HepG2 (cell line): ENCODE measurements around the gene RAET1E. TPM values are rescaled to one million over a fixed set of nuclear protein-coding genes. Genes with fewer than 3 reads are reported as not detected.

Experiments
- ETV6 ChIP-seq: sonication (generic); formaldehyde crosslinking; conservative IDR thresholded peaks from 2 replicates; pipeline ENCODE4 v1.4.0; 2020; ENCODE audit warnings: missing genetic modification reagents
- FOSL2 ChIP-seq: sonication (generic); formaldehyde crosslinking; IDR thresholded peaks from 2 replicates; pipeline ENCODE4 v1.4.0; 2020; ENCODE audit warnings: missing genetic modification reagents
- GABPA ChIP-seq, 2 experiments: IDR thresholded peaks; 2 replicates each; pipeline ENCODE4 v1.6.1; 2011 to 2016; ENCODE audit warnings: low read depth in 2 of 2, low read length in 1 of 2, missing biosample characterization in 1 of 2, missing genetic modification characterization in 1 of 2
- KLF12 ChIP-seq: sonication (generic); formaldehyde crosslinking; IDR thresholded peaks from 2 replicates; pipeline ENCODE4 v1.4.0; 2020; ENCODE audit warnings: missing genetic modification reagents, borderline replicate concordance
- NAIF1 ChIP-seq: sonication (generic); formaldehyde crosslinking; IDR thresholded peaks from 2 replicates; pipeline ENCODE4 v1.5.0; 2020; ENCODE audit warnings: mild to moderate bottlenecking, missing genetic modification reagents, borderline replicate concordance
- NCOA2 ChIP-seq: sonication (generic); formaldehyde crosslinking; IDR thresholded peaks from 2 replicates; pipeline ENCODE4 v1.8.0; 2022; ENCODE audit warnings: inconsistent platforms
- REPIN1 ChIP-seq: sonication (generic); formaldehyde crosslinking; IDR thresholded peaks from 2 replicates; pipeline ENCODE4 v1.8.0; 2022; ENCODE audit warnings: missing genetic modification reagents, low read depth, mild to moderate bottlenecking, borderline replicate concordance
- SATB2 ChIP-seq: sonication (generic); formaldehyde crosslinking; IDR thresholded peaks from 2 replicates; pipeline ENCODE4 v1.5.0; 2020; ENCODE audit warnings: missing genetic modification reagents
- SMARCE1 ChIP-seq: fragments of 450-650 bp; IDR thresholded peaks from 2 replicates; pipeline ENCODE4 v1.6.1; 2017; ENCODE audit warnings: borderline replicate concordance
- SP140L ChIP-seq: sonication (generic); formaldehyde crosslinking; IDR thresholded peaks from 2 replicates; pipeline ENCODE4 v1.4.0; 2020; ENCODE audit warnings: missing genetic modification reagents, borderline replicate concordance
- SRY ChIP-seq: sonication (generic); formaldehyde crosslinking; IDR thresholded peaks from 2 replicates; pipeline ENCODE4 v1.8.0; 2022; ENCODE audit warnings: mild to moderate bottlenecking, missing genetic modification reagents
- TCF7L2 ChIP-seq: IDR thresholded peaks from 2 replicates; pipeline ENCODE4 v1.6.1; 2011; ENCODE audit warnings: mild to moderate bottlenecking, low read depth, low read length, moderate library complexity
- U2AF2 ChIP-seq: fragments of 200-400 bp; formaldehyde crosslinking; IDR thresholded peaks from 2 replicates; pipeline ENCODE4 v1.6.1; 2017; ENCODE audit warnings: low read depth, mild to moderate bottlenecking, low read length
- YEATS2 ChIP-seq: sonication (generic); formaldehyde crosslinking; IDR thresholded peaks from 2 replicates; pipeline ENCODE4 v1.4.0; 2020; ENCODE audit warnings: missing genetic modification reagents, borderline replicate concordance
- ZNF17 ChIP-seq: sonication (generic); formaldehyde crosslinking; IDR thresholded peaks from 2 replicates; pipeline ENCODE4 v1.5.0; 2020; ENCODE audit warnings: mild to moderate bottlenecking, missing genetic modification reagents
- polyA plus RNA-seq, 8 experiments: library from polyadenylated mRNA; depleted of rRNA in 3 of 8; stranded (reverse) in 7 of 8; unstranded in 1 of 8; fragments of >200 nt; fragmentation: Illumina TruSeq in 4 of 8; extraction: Trizol in 4 of 8; gene quantifications; 2 replicates each; pipeline versions ENCODE4 v1.2.1 to v1.2.3, GENCODE V29; 2011 to 2016; ENCODE audit warnings: low read depth in 4 of 8, missing spikeins in 1 of 8, mixed read lengths in 1 of 8; ENCODE audit not compliant: insufficient read depth in 1 of 8
- total RNA-seq, 5 experiments: library from RNA; depleted of rRNA; stranded (reverse); fragments of >200 nt; fragmentation: Illumina TruSeq; extraction: Trizol; gene quantifications; 2 replicates each; pipeline ENCODE4 v1.2.3, GENCODE V29; 2016; ENCODE audit warnings: low read depth in 1 of 5
- TF ChIP-seq, protein P1 (sequence below), 2 experiments: fragments of 450-650 bp in 1 of 2; sonication (generic) in 1 of 2; formaldehyde crosslinking in 1 of 2; IDR thresholded peaks; 2 replicates each; pipeline versions ENCODE4 v1.6.1 to v1.8.0; 2016 to 2022; ENCODE audit warnings: antibody characterized with exemption in 1 of 2, mild to moderate bottlenecking in 1 of 2, missing genetic modification reagents in 1 of 2
- TF ChIP-seq, protein P2 (sequence below): sonication (generic); formaldehyde crosslinking; IDR thresholded peaks from 2 replicates; pipeline ENCODE4 v1.5.0; 2020; ENCODE audit warnings: mild to moderate bottlenecking, missing genetic modification reagents
- TF ChIP-seq, protein P3 (sequence below): sonication (generic); formaldehyde crosslinking; IDR thresholded peaks from 2 replicates; pipeline ENCODE4 v1.4.0; 2020; ENCODE audit warnings: missing genetic modification reagents, borderline replicate concordance

The RAET1E gene
- total and polyA plus RNA-seq, 2 of the 13 experiments (the other 11 are each of a cell fraction or from before 2014, with no cell fraction given): not detected

DNA sequence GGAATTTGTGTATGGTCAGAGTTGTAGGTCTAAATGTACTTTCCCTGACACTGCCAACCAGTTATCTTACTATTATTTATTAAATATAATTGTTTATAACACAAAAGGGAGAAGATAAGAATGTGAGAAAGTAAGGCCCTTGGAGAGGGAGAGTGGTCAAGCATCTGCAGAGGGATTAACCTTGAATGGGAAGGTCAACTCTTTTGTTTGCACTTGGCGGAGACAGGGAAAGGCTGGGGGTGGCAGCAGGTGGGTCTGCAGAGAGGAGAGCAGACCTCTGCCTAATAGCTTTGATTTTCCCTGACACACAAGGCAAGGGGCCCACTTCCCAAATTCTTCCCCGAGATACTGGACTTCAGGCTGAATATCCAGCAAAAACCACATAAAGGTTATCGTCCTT lies 38.0 kb downstream of the RAET1E start (continued):
- TF ChIP-seq, protein P1, sequence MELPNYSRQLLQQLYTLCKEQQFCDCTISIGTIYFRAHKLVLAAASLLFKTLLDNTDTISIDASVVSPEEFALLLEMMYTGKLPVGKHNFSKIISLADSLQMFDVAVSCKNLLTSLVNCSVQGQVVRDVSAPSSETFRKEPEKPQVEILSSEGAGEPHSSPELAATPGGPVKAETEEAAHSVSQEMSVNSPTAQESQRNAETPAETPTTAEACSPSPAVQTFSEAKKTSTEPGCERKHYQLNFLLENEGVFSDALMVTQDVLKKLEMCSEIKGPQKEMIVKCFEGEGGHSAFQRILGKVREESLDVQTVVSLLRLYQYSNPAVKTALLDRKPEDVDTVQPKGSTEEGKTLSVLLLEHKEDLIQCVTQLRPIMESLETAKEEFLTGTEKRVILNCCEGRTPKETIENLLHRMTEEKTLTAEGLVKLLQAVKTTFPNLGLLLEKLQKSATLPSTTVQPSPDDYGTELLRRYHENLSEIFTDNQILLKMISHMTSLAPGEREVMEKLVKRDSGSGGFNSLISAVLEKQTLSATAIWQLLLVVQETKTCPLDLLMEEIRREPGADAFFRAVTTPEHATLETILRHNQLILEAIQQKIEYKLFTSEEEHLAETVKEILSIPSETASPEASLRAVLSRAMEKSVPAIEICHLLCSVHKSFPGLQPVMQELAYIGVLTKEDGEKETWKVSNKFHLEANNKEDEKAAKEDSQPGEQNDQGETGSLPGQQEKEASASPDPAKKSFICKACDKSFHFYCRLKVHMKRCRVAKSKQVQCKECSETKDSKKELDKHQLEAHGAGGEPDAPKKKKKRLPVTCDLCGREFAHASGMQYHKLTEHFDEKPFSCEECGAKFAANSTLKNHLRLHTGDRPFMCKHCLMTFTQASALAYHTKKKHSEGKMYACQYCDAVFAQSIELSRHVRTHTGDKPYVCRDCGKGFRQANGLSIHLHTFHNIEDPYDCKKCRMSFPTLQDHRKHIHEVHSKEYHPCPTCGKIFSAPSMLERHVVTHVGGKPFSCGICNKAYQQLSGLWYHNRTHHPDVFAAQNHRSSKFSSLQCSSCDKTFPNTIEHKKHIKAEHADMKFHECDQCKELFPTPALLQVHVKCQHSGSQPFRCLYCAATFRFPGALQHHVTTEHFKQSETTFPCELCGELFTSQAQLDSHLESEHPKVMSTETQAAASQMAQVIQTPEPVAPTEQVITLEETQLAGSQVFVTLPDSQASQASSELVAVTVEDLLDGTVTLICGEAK (IDR thresholded peaks at IDR 0.05): no peak
- TF ChIP-seq, protein P1 (CRISPR knock-in tag; IDR thresholded peaks at IDR 0.05): no peak
- TF ChIP-seq REPIN1 (CRISPR knock-in tag) (no peak), FOSL2 (CRISPR knock-in tag) (0 out of 2 replicates have a peak, but pooled peaks have one; percentile 33), SP140L (CRISPR knock-in tag) (no peak), ZNF17 (no peak), SATB2 (CRISPR knock-in tag) (no peak), NCOA2 (CRISPR knock-in tag) (peak; percentile 36; the same call in 1 of the 2 replicates), GABPA (IDR thresholded peaks at IDR 0.05; ENCODE audit: low read depth, low read length) (no peak), GABPA (CRISPR knock-in tag; IDR thresholded peaks at IDR 0.05; ENCODE audit: low read depth) (no peak), ETV6 (no peak), NAIF1 (CRISPR knock-in tag) (no peak), SMARCE1 (no peak), TCF7L2 (no peak), YEATS2 (CRISPR knock-in tag) (no peak), SRY (no peak), KLF12 (CRISPR knock-in tag) (no peak), U2AF2 (no peak)
- TF ChIP-seq, protein P2, sequence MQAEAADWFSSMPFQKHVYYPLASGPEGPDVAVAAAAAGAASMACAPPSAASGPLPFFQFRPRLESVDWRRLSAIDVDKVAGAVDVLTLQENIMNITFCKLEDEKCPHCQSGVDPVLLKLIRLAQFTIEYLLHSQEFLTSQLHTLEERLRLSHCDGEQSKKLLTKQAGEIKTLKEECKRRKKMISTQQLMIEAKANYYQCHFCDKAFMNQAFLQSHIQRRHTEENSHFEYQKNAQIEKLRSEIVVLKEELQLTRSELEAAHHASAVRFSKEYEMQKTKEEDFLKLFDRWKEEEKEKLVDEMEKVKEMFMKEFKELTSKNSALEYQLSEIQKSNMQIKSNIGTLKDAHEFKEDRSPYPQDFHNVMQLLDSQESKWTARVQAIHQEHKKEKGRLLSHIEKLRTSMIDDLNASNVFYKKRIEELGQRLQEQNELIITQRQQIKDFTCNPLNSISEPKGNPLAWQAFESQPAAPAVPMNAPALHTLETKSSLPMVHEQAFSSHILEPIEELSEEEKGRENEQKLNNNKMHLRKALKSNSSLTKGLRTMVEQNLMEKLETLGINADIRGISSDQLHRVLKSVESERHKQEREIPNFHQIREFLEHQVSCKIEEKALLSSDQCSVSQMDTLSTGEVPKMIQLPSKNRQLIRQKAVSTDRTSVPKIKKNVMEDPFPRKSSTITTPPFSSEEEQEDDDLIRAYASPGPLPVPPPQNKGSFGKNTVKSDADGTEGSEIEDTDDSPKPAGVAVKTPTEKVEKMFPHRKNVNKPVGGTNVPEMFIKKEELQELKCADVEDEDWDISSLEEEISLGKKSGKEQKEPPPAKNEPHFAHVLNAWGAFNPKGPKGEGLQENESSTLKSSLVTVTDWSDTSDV (CRISPR knock-in tag): no peak
- TF ChIP-seq, protein P3, sequence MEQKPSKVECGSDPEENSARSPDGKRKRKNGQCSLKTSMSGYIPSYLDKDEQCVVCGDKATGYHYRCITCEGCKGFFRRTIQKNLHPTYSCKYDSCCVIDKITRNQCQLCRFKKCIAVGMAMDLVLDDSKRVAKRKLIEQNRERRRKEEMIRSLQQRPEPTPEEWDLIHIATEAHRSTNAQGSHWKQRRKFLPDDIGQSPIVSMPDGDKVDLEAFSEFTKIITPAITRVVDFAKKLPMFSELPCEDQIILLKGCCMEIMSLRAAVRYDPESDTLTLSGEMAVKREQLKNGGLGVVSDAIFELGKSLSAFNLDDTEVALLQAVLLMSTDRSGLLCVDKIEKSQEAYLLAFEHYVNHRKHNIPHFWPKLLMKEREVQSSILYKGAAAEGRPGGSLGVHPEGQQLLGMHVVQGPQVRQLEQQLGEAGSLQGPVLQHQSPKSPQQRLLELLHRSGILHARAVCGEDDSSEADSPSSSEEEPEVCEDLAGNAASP: peak; percentile 42; the same call in 1 of the 2 replicates
